Mesendoderm (in vitro differentiated cells): Measurements from ENCODE around the gene PDE4DIP.
"Not testable (repeated sequence)": the region's sequence is repeated elsewhere in the genome, so short reads cannot be mapped to it uniquely, and the experiment has no call there.

Source experiments
- DNase-seq: peaks from one replicate; pipeline ENCODE4 v3.0.0; 2013
- H2AK5ac ChIP-seq: 2 replicates; pipeline ENCODE4 v1.6.1; 2013; ENCODE audit warnings: low read length, inconsistent platforms
- H2BK120ac ChIP-seq: 2 replicates; pipeline ENCODE4 v1.6.1; 2013; ENCODE audit warnings: low read depth, mild to moderate bottlenecking, low read length, moderate library complexity, mixed read lengths
- H2BK15ac ChIP-seq: replicated peaks from 2 replicates; pipeline ENCODE4 v1.6.1; 2013; ENCODE audit warnings: low read depth, mild to moderate bottlenecking, moderate library complexity
- H2BK5ac ChIP-seq: 2 replicates; pipeline ENCODE4 v1.6.1; 2013; ENCODE audit warnings: low read length, inconsistent platforms
- H3K18ac ChIP-seq: 2 replicates; pipeline ENCODE4 v1.6.1; 2013; ENCODE audit warnings: mild to moderate bottlenecking, low read length, mixed read lengths
- H3K23ac ChIP-seq: one replicate; pipeline ENCODE4 v1.6.1; 2013; ENCODE audit warnings: low read length
- H3K27ac ChIP-seq: 2 replicates; pipeline ENCODE4 v1.5.1; 2013; ENCODE audit warnings: low read depth, mild to moderate bottlenecking, inconsistent platforms, low read length, moderate library complexity
- H3K27me3 ChIP-seq: 2 replicates; pipeline ENCODE4 v1.6.1; 2013; ENCODE audit warnings: low read length, control low read depth, mild to moderate bottlenecking, inconsistent platforms; ENCODE audit not compliant: insufficient read depth, poor library complexity
- H3K36me3 ChIP-seq: 2 replicates; pipeline ENCODE4 v1.6.1; 2013; ENCODE audit warnings: low read length, inconsistent platforms; ENCODE audit not compliant: control insufficient read depth, insufficient read depth
- H3K4ac ChIP-seq: one replicate; pipeline ENCODE4 v1.6.1; 2013; ENCODE audit warnings: low read depth, mild to moderate bottlenecking, low read length, moderate library complexity
- H3K4me1 ChIP-seq: 2 replicates; pipeline ENCODE4 v1.6.1; 2013; ENCODE audit warnings: low read depth, low read length, inconsistent platforms; ENCODE audit not compliant: control insufficient read depth
- H3K4me2 ChIP-seq: 2 replicates; pipeline ENCODE4 v1.6.1; 2013; ENCODE audit warnings: low read length
- H3K4me3 ChIP-seq: 2 replicates; pipeline ENCODE4 v1.5.1; 2013; ENCODE audit warnings: mild to moderate bottlenecking, low read length
- H3K56ac ChIP-seq: one replicate; pipeline ENCODE4 v1.6.1; 2013; ENCODE audit warnings: low read length
- H3K79me1 ChIP-seq: 2 replicates; pipeline ENCODE4 v1.6.1; 2013; ENCODE audit warnings: low read length, inconsistent platforms
- H3K79me2 ChIP-seq: 2 replicates; pipeline ENCODE4 v1.6.1; 2013; ENCODE audit warnings: mild to moderate bottlenecking, low read length; ENCODE audit not compliant: control insufficient read depth, insufficient read depth
- H3K9ac ChIP-seq: 2 replicates; pipeline ENCODE4 v1.6.1; 2013; ENCODE audit warnings: low read length, inconsistent platforms
- H4K5ac ChIP-seq: one replicate; pipeline ENCODE4 v1.6.1; 2013; ENCODE audit warnings: low read length
- H4K8ac ChIP-seq: one replicate; pipeline ENCODE4 v1.6.1; 2013; ENCODE audit warnings: low read depth, mild to moderate bottlenecking, control low read depth, low read length, moderate library complexity
- WGBS: extraction: QIAGEN DNeasy Blood & Tissue Kit; methylation state at CpG from one replicate; pipeline ENCODE4 v1.1.7; 2013; ENCODE audit warnings: low lambda C conversion rate, missing lambda C conversion rate; ENCODE audit not compliant: insufficient coverage; ENCODE audit errors: extremely low coverage; 5-methylcytosine and 5-hydroxymethylcytosine counted together

The PDE4DIP gene

GRCh38 chr1:148969126-148969525, 124.9 kb downstream of the PDE4DIP start:
- H3K36me3 ChIP-seq, H2AK5ac ChIP-seq, H2BK120ac ChIP-seq, H3K27ac ChIP-seq, H3K18ac ChIP-seq, H4K5ac ChIP-seq, H3K79me2 ChIP-seq, H3K4me3 ChIP-seq, H3K79me1 ChIP-seq, H2BK15ac ChIP-seq, H3K23ac ChIP-seq, H3K4me2 ChIP-seq, H3K56ac ChIP-seq, DNase-seq, H3K4me1 ChIP-seq, H3K9ac ChIP-seq, H2BK5ac ChIP-seq, H3K4ac ChIP-seq, H4K8ac ChIP-seq, H3K27me3 ChIP-seq: not testable (repeated sequence)
- WGBS, result no CpG with 5 or more reads among the region's 5 CpGs

GRCh38 chr1:148975453-148975852, 131.2 kb downstream of the PDE4DIP start:
- H3K4me3 ChIP-seq, H3K27me3 ChIP-seq, H3K56ac ChIP-seq, H3K79me1 ChIP-seq, H3K23ac ChIP-seq, H4K8ac ChIP-seq, H2BK15ac ChIP-seq, H3K4me1 ChIP-seq, H2AK5ac ChIP-seq, H3K9ac ChIP-seq, H2BK120ac ChIP-seq, H3K79me2 ChIP-seq, H4K5ac ChIP-seq, DNase-seq, H3K18ac ChIP-seq, H3K4ac ChIP-seq, H3K27ac ChIP-seq, H3K36me3 ChIP-seq, H2BK5ac ChIP-seq, H3K4me2 ChIP-seq: not testable (repeated sequence)
- WGBS, result no CpG with 5 or more reads among the region's 1 CpG

GRCh38 chr1:148975866-148976537, 131.8 kb downstream of the PDE4DIP start:
- not testable (repeated sequence) for H3K79me1 ChIP-seq, H3K27ac ChIP-seq, H3K4ac ChIP-seq, H3K56ac ChIP-seq, DNase-seq, H4K8ac ChIP-seq, H3K36me3 ChIP-seq, H4K5ac ChIP-seq, H2BK5ac ChIP-seq, H3K23ac ChIP-seq, H2AK5ac ChIP-seq, H3K27me3 ChIP-seq, H3K79me2 ChIP-seq, H2BK120ac ChIP-seq, H3K9ac ChIP-seq, H3K4me2 ChIP-seq, H3K4me1 ChIP-seq, H3K18ac ChIP-seq, H3K4me3 ChIP-seq, H2BK15ac ChIP-seq
- WGBS, result no CpG with 5 or more reads among the region's 1 CpG

- H3K23ac ChIP-seq, H3K79me1 ChIP-seq, H3K4me2 ChIP-seq, H3K4me3 ChIP-seq, H3K18ac ChIP-seq, H3K79me2 ChIP-seq, H3K4ac ChIP-seq, H2BK5ac ChIP-seq, H3K36me3 ChIP-seq, H2AK5ac ChIP-seq, H3K27ac ChIP-seq, H3K27me3 ChIP-seq, H4K5ac ChIP-seq, H2BK120ac ChIP-seq, H4K8ac ChIP-seq, H3K9ac ChIP-seq, H3K56ac ChIP-seq, H2BK15ac ChIP-seq, DNase-seq, H3K4me1 ChIP-seq: not testable (repeated sequence)
- no CpG with 5 or more reads among the region's 1 CpG for WGBS
Measured at GRCh38 chr1:148977785-148978184, 133.6 kb downstream of the PDE4DIP start.

- not testable (repeated sequence) for H3K27ac ChIP-seq, H4K8ac ChIP-seq, H3K4me1 ChIP-seq, H3K9ac ChIP-seq, H3K4me3 ChIP-seq, H4K5ac ChIP-seq, H3K4me2 ChIP-seq, H3K23ac ChIP-seq, H2AK5ac ChIP-seq, H3K56ac ChIP-seq, H3K79me1 ChIP-seq, H3K79me2 ChIP-seq, H3K27me3 ChIP-seq, H2BK120ac ChIP-seq, H3K36me3 ChIP-seq, H2BK5ac ChIP-seq, H3K18ac ChIP-seq, H3K4ac ChIP-seq
- DNase-seq, result peak; percentile 52
- H2BK15ac ChIP-seq, result peak overlapping the region; percentile 36
- WGBS, result no CpG with 5 or more reads among the region's 3 CpGs
Measured at GRCh38 chr1:148989378-148989777, 145.2 kb downstream of the PDE4DIP start.

- not testable (repeated sequence) for H2BK5ac ChIP-seq, H3K36me3 ChIP-seq, H2AK5ac ChIP-seq, H3K4me3 ChIP-seq, H3K27me3 ChIP-seq, H3K56ac ChIP-seq, H3K4me2 ChIP-seq, H2BK15ac ChIP-seq, H3K18ac ChIP-seq, H3K79me1 ChIP-seq, H3K27ac ChIP-seq, H3K4ac ChIP-seq, H4K8ac ChIP-seq, H3K23ac ChIP-seq, H4K5ac ChIP-seq, H3K79me2 ChIP-seq, H3K4me1 ChIP-seq, H2BK120ac ChIP-seq, H3K9ac ChIP-seq
- WGBS, result no CpG with 5 or more reads among the region's 7 CpGs
- DNase-seq, result peak; percentile 72
Measured at GRCh38 chr1:148990233-148990788, 146.1 kb downstream of the PDE4DIP start.
